IPS-18a (cell line): Measurements from ENCODE around the gene DPP4.

ENCODE experiments used
- H3K27ac ChIP-seq: one replicate; pipeline ENCODE4 v1.5.1; 2013; ENCODE audit warnings: low read length
- H3K27me3 ChIP-seq: one replicate; pipeline ENCODE4 v1.6.1; 2013; ENCODE audit warnings: mild to moderate bottlenecking, low read length; ENCODE audit not compliant: control insufficient read depth, insufficient read depth
- H3K36me3 ChIP-seq: one replicate; pipeline ENCODE4 v1.6.1; 2013; ENCODE audit warnings: low read depth, low read length; ENCODE audit not compliant: control insufficient read depth
- H3K4me1 ChIP-seq: one replicate; pipeline ENCODE4 v1.6.1; 2013; ENCODE audit warnings: low read depth, low read length; ENCODE audit not compliant: control insufficient read depth
- H3K4me3 ChIP-seq: one replicate; pipeline ENCODE4 v1.5.1; 2013; ENCODE audit warnings: low read length
- H3K9ac ChIP-seq: one replicate; pipeline ENCODE4 v1.6.1; 2013; ENCODE audit warnings: mild to moderate bottlenecking, low read length, moderate library complexity
- H3K9me3 ChIP-seq: one replicate; pipeline ENCODE4 v1.6.1; 2013; ENCODE audit warnings: low read depth, low read length; ENCODE audit not compliant: control insufficient read depth

DPP4 gene

DNA sequence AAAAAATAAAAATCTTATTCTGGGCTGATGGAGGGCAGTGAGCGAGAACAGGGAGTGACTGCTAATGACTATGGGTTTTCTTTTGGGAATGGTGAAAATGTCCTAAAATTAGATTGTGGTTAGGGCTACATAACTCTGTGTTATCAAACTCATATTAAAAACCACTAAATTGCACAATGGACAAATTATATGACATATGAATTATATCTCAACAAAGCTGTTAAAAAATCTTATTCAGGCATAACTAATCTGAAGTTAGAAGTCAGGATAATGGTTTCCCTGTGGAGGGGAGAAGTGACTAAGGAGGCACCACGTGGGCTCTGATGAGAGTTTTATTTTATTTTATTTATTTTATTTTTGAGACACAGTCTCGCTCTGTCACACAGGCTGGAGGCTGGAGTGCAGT lies 32.1 kb upstream of the DPP4 start:
- no peaks in the 10 kb centered on the region for H3K4me1 ChIP-seq
- no peaks in the 10 kb centered on the region for H3K9me3 ChIP-seq
- H3K4me3 ChIP-seq, result no peak overlapping the region
- no peak overlapping the region for H3K27ac ChIP-seq
- no peaks in the 10 kb centered on the region for H3K36me3 ChIP-seq
- no peak overlapping the region for H3K9ac ChIP-seq
- H3K27me3 ChIP-seq, result no peaks in the 10 kb centered on the region

DNA sequence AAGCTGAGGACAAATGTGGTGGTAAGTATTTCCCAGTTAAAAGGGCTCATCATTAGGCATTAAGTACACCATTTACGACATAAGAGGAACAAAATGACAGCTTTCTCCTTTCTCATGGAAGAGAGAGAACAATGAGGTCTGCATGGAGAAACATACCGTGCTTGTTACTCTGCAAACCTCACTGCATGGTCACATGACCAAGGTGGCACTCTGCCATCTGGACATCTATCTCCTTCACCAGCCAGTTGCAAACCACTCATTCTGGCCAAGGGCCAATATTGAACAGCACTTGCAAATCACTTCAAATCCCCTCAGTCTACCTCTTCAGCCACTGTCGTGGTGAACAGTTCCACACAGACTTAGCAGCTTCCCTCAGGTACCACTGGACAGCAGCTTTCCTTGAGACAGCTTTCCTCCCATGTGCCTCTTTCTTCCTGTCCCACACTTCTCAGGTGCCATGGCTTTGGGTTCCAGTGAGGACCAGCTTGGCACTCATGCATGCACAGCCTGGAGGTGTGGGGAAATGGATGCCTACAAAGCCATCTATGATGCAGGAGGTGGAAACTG lies 29.5 kb upstream of the DPP4 start:
- no peak overlapping the region for H3K4me3 ChIP-seq
- H3K27me3 ChIP-seq, result no peaks in the 10 kb centered on the region
- no peak overlapping the region for H3K27ac ChIP-seq
- H3K4me1 ChIP-seq, result no peaks in the 10 kb centered on the region
- H3K9ac ChIP-seq, result no peak overlapping the region
- no peaks in the 10 kb centered on the region for H3K36me3 ChIP-seq
- no peaks in the 10 kb centered on the region for H3K9me3 ChIP-seq

DNA sequence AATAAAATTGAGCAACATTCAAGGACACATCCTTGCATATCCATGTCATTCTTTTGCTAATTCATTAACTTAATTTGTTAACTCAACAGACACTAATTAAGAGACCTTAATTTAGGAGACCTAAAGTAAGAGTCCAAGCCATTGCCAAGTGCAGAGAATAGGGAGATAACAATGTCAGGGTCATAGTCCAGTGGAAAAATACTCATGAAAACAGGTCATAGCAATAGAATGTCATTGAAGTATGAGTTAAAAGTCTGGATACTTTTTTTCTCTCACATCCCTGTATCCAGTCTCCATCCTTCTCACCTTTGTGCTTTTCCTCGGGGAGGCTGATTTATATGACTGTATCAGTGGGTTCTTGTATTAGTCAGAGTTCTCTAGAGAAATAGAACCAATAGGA lies 26.6 kb upstream of the DPP4 start:
- Histone ChIP-seq H3K9me3 (no peaks in the 10 kb centered on the region), H3K4me1 (no peaks in the 10 kb centered on the region), H3K4me3 (no peak overlapping the region), H3K27ac (no peak overlapping the region), H3K36me3 (no peaks in the 10 kb centered on the region), H3K27me3 (no peaks in the 10 kb centered on the region), H3K9ac (no peak overlapping the region)

DNA sequence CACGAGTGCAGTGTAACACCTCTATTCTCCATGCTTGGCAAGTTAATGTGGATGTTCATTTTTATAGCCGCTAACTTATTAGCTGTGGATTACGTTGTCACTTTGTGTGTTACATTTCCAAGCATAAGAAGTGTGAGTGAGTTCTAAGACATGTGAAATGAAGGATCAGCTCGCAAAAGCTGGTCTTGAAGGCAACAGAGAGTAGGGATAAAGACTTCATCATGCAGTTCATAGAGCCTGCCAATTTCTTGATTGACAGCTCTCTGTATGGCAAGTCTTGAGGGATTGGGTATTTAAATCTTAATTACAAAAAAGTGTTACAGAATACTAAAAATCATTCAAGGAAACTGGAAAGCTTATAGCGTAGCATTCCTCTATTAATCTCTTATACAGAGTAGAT lies 25.8 kb upstream of the DPP4 start:
- no peaks in the 10 kb centered on the region for H3K4me1 ChIP-seq
- no peaks in the 10 kb centered on the region for H3K9me3 ChIP-seq
- no peak overlapping the region for H3K4me3 ChIP-seq
- H3K36me3 ChIP-seq, result no peaks in the 10 kb centered on the region
- H3K27me3 ChIP-seq, result no peaks in the 10 kb centered on the region
- H3K27ac ChIP-seq, result no peak overlapping the region
- H3K9ac ChIP-seq, result no peak overlapping the region

GRCh38 chr2:162092658-162093556 lies 18.9 kb upstream of the DPP4 start:
- Histone ChIP-seq H3K9me3 (no peaks in the 10 kb centered on the region), H3K4me1 (no peaks in the 10 kb centered on the region), H3K9ac (no peak overlapping the region), H3K27ac (no peak overlapping the region), H3K36me3 (no peaks in the 10 kb centered on the region), H3K27me3 (no peaks in the 10 kb centered on the region), H3K4me3 (no peak overlapping the region)

DNA sequence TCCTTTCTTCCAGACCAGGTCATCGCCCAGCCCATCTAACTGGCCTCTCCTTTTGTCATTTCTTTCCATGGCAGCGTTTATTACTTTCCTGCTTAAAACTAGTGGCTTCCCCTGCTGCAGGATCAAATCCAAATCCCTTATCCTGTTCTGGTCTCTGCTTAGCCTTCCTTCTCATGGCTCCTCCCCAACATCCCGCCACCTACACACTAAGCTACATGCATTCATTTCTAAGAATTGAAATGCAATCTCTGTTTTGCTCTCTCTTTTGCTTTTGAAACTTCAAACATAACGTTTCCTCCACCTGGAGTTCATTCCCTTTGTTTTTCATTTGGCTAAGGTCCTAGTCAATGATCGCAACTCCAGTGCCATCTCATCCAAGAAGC lies 18.0 kb upstream of the DPP4 start:
- no peak overlapping the region for H3K27ac ChIP-seq
- no peaks in the 10 kb centered on the region for H3K9me3 ChIP-seq
- H3K4me1 ChIP-seq, result no peaks in the 10 kb centered on the region

GRCh38 chr2:162091325-162092007 lies 17.5 kb upstream of the DPP4 start:
- Histone ChIP-seq H3K4me3 (no peak overlapping the region), H3K36me3 (no peaks in the 10 kb centered on the region), H3K4me1 (no peaks in the 10 kb centered on the region), H3K9me3 (no peaks in the 10 kb centered on the region), H3K9ac (no peak overlapping the region), H3K27ac (no peak overlapping the region), H3K27me3 (no peaks in the 10 kb centered on the region)

More for the DNA sequence above, 18.0 kb upstream of the DPP4 start:
- no peak overlapping the region for H3K4me3 ChIP-seq
- no peaks in the 10 kb centered on the region for H3K36me3 ChIP-seq
- no peak overlapping the region for H3K9ac ChIP-seq
- no peaks in the 10 kb centered on the region for H3K27me3 ChIP-seq

GRCh38 chr2:162090109-162090508 lies 16.1 kb upstream of the DPP4 start:
- no peaks in the 10 kb centered on the region for H3K27me3 ChIP-seq
- no peaks in the 10 kb centered on the region for H3K9me3 ChIP-seq
- H3K36me3 ChIP-seq, result no peaks in the 10 kb centered on the region
- no peak overlapping the region for H3K27ac ChIP-seq
- no peak overlapping the region for H3K4me3 ChIP-seq
- no peak overlapping the region for H3K9ac ChIP-seq
- peaks cover 3% of the 10 kb centered on the region for H3K4me1 ChIP-seq

GRCh38 chr2:162086904-162087303 lies 12.9 kb upstream of the DPP4 start:
- Histone ChIP-seq H3K9me3 (no peaks in the 10 kb centered on the region), H3K27me3 (no peaks in the 10 kb centered on the region), H3K9ac (no peak overlapping the region), H3K4me1 (peaks cover 3% of the 10 kb centered on the region), H3K36me3 (no peaks in the 10 kb centered on the region), H3K4me3 (no peak overlapping the region), H3K27ac (no peak overlapping the region)

DNA sequence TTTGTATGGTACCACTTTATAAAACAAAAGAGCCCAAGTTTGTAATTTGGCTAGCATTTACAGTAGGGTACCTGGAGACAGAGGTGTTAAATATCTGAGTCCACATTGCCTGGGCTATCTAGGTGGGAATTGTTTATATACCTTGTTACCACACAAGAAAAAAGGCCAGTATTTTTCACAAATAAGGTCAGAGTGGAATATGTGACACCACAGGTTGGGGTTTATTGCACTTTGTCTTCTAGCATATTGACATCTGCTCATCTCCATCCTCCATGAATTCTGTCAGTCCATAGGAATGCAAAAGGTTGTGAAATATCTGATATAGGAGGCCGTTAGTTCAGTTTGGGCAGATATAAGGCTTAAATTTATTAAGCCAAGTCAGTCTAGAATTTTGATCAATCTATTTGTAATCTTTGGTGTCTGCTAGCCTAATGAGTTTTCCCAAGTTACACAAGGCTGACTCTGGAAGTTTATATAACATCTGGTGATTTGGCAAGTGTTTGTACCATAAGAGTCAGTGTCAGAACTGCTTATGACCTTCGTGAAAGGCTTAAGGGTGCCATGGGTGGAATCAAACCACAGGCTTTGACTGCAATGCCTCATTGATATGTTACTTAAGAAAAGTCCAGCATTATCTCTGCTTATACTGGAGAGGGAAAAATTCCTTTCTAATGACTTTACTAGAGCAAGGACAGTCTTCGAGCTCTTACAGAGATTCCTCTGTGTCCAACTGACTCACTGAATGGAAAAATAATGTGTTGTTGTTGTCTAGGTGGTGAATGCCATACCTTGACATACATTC lies 11.3 kb upstream of the DPP4 start:
- Histone ChIP-seq H3K9ac (no peak overlapping the region), H3K36me3 (no peaks in the 10 kb centered on the region), H3K27me3 (no peaks in the 10 kb centered on the region), H3K9me3 (no peaks in the 10 kb centered on the region), H3K4me3 (no peak overlapping the region), H3K27ac (no peak overlapping the region), H3K4me1 (peaks cover 3% of the 10 kb centered on the region)

GRCh38 chr2:162084536-162084935 lies 10.5 kb upstream of the DPP4 start:
- H3K9ac ChIP-seq, result no peak overlapping the region
- H3K27me3 ChIP-seq, result no peaks in the 10 kb centered on the region
- H3K4me3 ChIP-seq, result no peak overlapping the region
- no peak overlapping the region for H3K27ac ChIP-seq
- no peaks in the 10 kb centered on the region for H3K9me3 ChIP-seq
- H3K36me3 ChIP-seq, result no peaks in the 10 kb centered on the region
- H3K4me1 ChIP-seq, result peaks cover 3% of the 10 kb centered on the region
